ENCODE results near the gene STX17. TPM values are rescaled to one million over a fixed set of nuclear protein-coding genes. Genes with fewer than 3 reads are reported as not detected.

STX17 gene
- total and polyA plus RNA-seq, 2 of the 13 experiments (the other 11 are each of a cell fraction or from before 2014, with no cell fraction given) = 8.3 to 25.7 TPM

DNA sequence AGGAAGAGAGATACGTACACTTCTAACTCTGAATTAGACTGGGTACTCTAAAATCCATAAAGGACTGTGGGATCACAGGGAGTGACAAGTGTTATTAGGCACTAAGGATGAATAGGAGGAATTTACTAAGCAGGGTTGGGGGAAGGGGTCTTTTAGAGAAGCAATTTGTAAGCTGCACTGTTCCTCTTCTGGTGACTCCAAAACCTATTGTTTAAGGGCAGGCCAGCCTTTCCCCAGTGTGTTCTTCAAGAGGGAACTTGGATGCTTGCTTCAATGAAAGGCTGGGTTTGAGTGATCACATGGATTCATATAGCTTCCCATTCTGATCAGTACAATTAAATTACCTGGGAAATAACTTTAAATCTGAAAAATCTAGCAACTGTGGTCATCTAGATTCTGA is 71.8 kb downstream of the STX17 start:
- Histone ChIP-seq H3K4me2 (ENCODE audit: low read depth, low read length) (no peak overlapping the region), H3K9ac (ENCODE audit: insufficient read depth, low read depth, low read length) (no peak overlapping the region), H3K4me1 (ENCODE audit: insufficient read depth, low read length) (no peaks in the 10 kb centered on the region), H3K79me2 (ENCODE audit: insufficient read depth, low read length) (no peaks in the 10 kb centered on the region), H2AFZ (ENCODE audit: low read length) (no peak overlapping the region), H3K27ac (ENCODE audit: extremely low read length, insufficient read depth, low read length) (no peak overlapping the region), H3K36me3 (replicated peaks in 1 of 2; ENCODE audit: control insufficient read depth in 1 of 2, insufficient read depth in 2 of 2, low read length in 2 of 2) (peaks cover under 1 to 4% of the 10 kb centered on the region in 2 experiments; a peak in 1 of 5 replicates), H4K20me1 (ENCODE audit: insufficient read depth, low read length) (no peaks in the 10 kb centered on the region; the same call in 1 of the 2 replicates), H3K4me3 (replicated peaks in 1 of 3; ENCODE audit: insufficient read depth in 1 of 3, low read depth in 2 of 3, low read length in 3 of 3) (no peak overlapping the region), H3K27me3 (ENCODE audit: control insufficient read depth in 1 of 2, insufficient read depth in 2 of 2, low read length in 2 of 2) (no peaks in the 10 kb centered on the region), H3K9me3 (ENCODE audit: low read length) (no peaks in the 10 kb centered on the region)
- ChIA-PET CTCF (ENCODE audit: low intra/inter-chr PET ratio, low total read pairs) (no interaction called here), POLR2A (no interaction called here)
- FAIRE-seq (no peak), ATAC-seq (no peak), DNase-seq (ENCODE audit: low spot score) (no peak)
- WGBS (ENCODE audit: low lambda C conversion rate) = 100% methylated on average over 1 of the region's 1 CpG
- in situ Hi-C loops (cut with HindIII; ENCODE audit: extremely low pct_ligation_motif_present, low pct_unique_long_range_greater_than_20kb) = no loop called here
- BruUV-seq (replicated peaks) = no TSS peak
- intact Hi-C loops (cut with micrococcal nuclease; ENCODE audit: unreplicated experiment) = no loop called here
- TF ChIP-seq, protein P1, sequence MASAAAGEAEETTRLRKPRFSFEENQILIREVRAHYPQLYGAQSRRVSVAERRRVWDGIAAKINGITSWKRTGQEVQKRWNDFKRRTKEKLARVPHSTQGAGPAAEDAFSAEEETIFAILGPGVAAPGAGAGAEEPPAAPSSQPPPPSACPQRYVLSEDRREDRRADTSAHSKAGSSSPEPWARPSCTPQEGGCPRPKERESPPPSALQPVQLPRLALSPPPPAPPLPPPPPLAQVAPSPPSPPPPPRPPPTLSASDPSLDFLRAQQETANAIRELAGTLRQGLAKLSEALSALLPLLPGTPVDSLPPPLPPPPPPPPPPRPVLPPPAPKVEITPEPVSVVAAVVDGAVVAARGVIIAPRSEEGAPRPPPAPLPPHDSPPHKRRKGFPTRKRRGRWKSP (CRISPR knock-in tag; IDR thresholded peaks at IDR 0.05) = no peak
- TF ChIP-seq ZNF607 (CRISPR knock-in tag; IDR thresholded peaks at IDR 0.05; ENCODE audit: borderline replicate concordance) (no peak), MED13 (CRISPR knock-in tag; IDR thresholded peaks at IDR 0.05) (no peak), KLF9 (CRISPR knock-in tag; IDR thresholded peaks at IDR 0.05; ENCODE audit: low read depth) (no peak), GPN1 (CRISPR knock-in tag; IDR thresholded peaks at IDR 0.05; ENCODE audit: borderline replicate concordance) (no peak), HDAC2 (CRISPR knock-in tag; IDR thresholded peaks at IDR 0.05) (no peak), HOXA3 (CRISPR knock-in tag; IDR thresholded peaks at IDR 0.05) (no peak), PITX1 (CRISPR knock-in tag; IDR thresholded peaks at IDR 0.05) (no peak), SCMH1 (CRISPR knock-in tag; IDR thresholded peaks at IDR 0.05; ENCODE audit: borderline replicate concordance) (no peak)
- TF ChIP-seq, protein P2, sequence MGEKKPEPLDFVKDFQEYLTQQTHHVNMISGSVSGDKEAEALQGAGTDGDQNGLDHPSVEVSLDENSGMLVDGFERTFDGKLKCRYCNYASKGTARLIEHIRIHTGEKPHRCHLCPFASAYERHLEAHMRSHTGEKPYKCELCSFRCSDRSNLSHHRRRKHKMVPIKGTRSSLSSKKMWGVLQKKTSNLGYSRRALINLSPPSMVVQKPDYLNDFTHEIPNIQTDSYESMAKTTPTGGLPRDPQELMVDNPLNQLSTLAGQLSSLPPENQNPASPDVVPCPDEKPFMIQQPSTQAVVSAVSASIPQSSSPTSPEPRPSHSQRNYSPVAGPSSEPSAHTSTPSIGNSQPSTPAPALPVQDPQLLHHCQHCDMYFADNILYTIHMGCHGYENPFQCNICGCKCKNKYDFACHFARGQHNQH (CRISPR knock-in tag; IDR thresholded peaks at IDR 0.05) = no peak

All from HepG2 (cell line).